NCI-H1930 (cell line): Measurements from ENCODE around the gene SLC50A1.
"Not testable (repeated sequence)": the region's sequence is repeated elsewhere in the genome, so short reads cannot be mapped to it uniquely, and the experiment has no call there.

Experiments used
- DNase-seq, 2 experiments: peaks; one replicate each; lab custom pipeline; 2025; lab: John Stamatoyannopoulos, UW

SLC50A1 gene

DNA sequence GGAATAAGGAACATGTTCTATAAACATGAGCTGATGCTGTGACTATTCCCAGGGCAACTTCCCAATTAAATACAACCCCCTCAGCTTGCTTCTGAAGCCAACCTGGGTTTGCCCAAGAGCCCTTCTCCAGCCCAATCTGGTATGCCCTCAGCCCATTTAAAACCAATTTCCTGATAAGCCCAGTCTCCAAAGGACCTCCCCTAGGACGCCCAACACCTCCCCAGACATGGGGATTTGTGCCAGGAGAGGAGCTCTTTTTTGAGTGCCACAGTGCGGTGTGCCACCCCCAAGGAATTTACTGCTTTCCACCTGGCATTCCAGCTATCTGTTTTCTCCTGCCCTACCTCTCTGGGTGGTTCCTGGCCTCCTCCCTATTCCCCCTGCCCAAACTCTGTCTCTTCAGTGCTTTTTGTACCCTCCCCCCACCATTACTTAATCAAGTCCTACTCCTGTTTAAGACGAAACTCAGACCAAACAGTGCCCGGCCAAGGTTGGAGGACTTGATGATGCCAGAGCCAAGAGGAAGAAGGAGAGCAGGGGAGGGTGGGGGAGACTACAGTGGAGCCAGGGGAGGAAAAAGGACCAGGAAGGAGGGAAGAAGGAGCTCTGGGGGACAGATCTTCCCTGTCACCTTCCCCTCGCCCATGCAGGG lies 19.4 kb upstream of the SLC50A1 start:
- no peak for DNase-seq

DNA sequence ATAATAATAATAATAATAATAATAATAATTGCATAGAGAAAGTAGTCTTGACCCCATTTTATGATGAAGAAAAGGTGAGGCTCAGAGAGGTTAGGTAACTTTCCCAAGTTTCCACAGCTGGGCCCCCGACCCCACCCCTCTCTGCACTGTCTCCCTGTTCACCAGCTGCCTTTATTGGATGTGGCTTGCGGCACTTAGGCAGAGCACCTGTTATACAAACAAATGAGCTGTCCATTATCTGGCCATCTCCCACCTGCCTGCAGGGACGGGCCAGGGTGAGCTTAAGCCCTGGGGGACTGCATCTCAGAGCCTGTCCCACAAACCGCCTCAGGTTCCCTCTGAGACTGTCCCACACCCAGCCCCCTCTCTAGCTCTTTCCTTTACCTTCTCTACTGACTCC lies 18.0 kb upstream of the SLC50A1 start:
- no peak for DNase-seq

DNA sequence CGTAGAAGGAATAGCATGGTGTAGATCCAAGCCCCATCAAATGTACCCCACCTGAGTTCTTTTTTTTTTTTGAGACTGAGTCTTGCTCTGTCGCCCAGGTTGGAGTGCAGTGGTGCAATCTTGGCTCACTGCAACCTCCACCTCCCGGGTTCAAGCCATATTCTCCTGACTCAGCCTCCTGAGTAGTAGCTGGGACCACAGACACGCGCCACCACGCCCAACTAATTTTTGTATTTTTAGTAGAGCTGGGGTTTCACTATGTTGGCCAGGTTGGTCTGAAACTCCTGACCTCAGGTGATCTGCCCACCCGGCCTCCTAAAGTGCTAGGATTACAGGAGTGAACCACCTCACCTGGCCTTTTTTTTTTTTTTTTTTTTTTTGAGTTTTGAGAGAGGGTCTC lies 17.6 kb upstream of the SLC50A1 start:
- DNase-seq: not testable (repeated sequence)

DNA sequence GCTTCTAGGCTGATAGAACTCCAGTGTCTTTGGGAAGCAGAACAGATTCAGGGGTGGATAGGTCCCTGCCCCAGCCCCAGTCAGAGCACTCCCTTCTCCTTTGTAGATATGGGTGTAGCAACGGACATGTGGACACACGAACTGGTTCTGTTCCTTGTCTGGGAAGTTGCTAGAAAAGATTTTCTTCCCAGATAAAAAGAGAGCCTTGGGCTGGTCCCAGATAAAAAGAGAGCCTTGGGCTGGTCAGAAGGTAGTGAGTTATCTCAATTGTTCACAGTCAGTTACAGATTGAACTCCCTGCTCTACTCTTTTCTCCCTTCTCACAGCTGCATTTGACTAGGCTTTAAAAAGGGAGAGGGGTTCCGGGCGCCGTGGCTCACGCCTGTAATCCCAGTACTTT lies 15.4 kb upstream of the SLC50A1 start:
- no peak for DNase-seq

DNA sequence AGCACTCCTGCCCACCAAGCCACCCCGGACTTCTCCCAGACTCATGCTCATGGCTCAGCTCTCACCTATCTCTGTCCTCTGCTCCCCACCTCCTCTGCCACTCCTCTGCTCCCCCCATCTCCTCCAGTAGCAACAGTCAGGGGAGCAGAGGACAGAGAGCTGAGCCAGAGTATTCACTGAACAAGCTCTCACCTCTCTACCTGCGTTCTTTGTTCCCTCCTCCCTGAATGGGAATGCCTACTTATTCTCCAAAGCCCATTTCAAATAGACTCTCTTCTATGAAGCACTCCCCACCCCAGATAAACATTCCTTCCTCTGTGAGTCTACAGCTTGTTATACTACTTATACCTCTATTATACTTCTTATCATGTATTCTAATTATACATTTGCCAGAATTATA lies 14.4 kb upstream of the SLC50A1 start:
- DNase-seq: no peak

GRCh38 chr1:155122308-155122707 lies 13.3 kb upstream of the SLC50A1 start:
- DNase-seq: no peak

DNA sequence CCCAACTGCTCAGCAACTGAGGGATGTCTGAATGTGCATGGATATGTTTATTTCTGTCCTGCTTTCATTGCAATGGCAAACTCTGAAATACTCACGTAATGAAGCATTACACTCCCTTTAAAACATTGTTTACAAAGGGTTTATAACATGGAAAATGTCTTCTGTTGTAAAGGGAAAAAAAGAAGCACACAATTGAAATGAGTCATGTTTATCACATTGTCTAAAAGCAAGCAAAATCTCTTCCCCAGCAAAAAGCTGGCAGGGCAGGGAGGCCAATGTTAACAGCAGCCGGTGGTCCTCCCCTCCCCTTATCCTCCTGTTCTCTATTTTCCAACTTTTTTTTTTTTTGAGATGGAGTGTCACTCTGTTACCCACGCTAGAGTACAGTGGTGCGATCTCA lies 11.9 kb upstream of the SLC50A1 start:
- no peak for DNase-seq

DNA sequence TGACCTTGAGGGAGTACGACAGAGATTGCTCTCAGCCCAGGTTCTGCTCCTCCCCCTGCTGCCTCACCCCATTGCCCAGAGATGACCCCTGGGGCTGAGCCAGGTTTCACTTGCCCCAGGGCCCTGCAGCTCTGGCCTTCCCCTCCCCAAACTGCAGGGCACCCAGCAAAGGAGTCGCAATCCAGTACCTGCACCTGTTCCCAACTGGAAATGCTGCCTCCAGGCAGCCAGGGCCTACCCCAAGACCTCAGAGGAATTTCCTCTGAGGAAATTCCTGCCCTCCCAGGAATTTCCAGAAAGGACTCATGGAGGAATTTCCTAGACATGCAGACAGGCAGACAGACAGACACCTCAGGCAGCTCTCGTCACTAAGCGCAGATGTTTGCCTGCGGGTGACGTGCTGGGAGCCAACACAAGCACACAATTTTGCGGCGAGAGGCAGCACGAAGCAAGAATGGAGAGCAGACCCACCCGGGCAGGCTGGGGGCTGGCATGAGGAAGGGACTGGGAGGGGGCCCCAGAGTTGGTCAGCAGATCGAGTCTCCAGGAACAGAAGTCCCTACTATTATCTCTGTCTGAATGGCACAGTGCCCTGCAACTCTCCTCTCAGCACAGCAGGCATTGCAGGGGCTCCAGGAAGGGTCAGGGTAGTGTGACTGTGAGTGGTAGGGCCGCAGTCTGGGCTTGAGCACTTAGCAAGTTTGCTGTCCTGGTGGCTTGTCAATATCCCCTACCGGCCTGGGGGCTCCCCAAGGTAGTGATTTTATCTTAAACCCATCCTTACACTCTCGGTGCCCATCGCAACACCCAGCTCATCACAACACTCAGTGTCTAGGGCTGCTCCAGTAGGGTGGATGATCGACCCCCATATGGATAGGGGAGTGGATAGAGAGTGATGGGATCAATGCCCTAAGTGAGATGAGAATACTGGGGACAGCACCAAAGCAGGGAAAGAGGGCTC lies 10.9 kb upstream of the SLC50A1 start:
- DNase-seq: no peak

DNA sequence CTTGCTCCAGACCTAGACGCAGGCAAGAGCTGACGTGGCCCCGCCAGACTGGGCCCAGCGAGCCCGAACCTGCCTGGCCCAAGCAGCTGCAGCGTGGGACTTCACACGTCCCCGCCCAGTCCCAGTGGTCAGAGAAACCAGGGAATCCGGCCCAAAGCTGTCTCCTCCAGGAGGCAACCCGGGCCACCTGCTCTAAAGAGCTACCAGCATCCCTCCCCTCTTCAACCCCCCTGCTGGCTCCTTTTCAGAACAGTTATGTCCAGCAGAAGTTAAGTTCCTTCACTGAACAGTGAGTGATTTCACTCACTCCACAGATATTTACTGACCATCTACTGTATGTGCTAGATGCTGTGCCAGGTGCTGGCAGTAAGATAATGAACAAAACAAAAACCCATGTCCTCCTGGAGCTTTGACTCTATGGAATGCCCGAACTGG lies 10.1 kb upstream of the SLC50A1 start:
- DNase-seq: no peak

- no peak for DNase-seq
These were observed 9.6 kb upstream of the SLC50A1 start for GRCh38 chr1:155125946-155126555.

GRCh38 chr1:155126556-155127104 lies 9.0 kb upstream of the SLC50A1 start:
- DNase-seq: no peak

GRCh38 chr1:155127105-155127966 lies 8.3 kb upstream of the SLC50A1 start, which contains the start of gene EFNA1:
EFNA1 (plus strand) TSS chr1:155127876; CDS start chr1:155127978, 102 bp downstream.
- no peak for DNase-seq

DNA sequence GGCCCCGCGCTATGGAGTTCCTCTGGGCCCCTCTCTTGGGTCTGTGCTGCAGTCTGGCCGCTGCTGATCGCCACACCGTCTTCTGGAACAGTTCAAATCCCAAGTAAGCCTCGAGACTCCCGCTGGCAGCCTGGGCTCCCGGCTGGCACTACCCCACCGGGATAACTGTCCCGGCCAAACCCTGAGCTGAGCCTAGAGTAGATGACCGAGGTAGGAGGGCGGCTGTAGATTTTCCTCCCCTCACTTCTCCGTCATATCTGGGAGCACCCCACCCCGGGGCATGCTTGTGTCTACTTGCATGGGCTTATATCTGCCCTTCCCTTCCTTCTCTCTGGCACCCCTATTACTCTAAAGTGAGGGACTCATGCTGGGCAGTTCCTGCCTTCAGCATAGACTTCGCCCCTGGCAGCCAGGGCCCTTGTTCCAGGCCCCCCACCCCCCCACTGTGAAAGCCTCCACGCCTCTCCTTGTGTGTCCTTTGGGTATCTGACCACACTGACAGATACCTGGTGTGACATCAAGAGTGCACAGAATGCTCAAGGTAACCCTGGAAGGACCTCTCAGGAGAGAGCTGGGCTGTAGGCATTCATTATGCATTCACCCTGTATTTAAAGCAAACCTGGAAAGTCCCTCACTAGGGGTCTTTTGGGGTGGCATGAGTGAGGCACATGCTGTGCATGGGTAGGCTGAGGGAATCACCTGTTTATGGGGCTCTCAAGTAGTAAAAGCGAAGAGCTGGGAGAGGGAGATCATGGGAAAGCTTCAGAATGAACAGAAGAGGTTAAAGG lies 7.5 kb upstream of the SLC50A1 start:
- no peak for DNase-seq

DNA sequence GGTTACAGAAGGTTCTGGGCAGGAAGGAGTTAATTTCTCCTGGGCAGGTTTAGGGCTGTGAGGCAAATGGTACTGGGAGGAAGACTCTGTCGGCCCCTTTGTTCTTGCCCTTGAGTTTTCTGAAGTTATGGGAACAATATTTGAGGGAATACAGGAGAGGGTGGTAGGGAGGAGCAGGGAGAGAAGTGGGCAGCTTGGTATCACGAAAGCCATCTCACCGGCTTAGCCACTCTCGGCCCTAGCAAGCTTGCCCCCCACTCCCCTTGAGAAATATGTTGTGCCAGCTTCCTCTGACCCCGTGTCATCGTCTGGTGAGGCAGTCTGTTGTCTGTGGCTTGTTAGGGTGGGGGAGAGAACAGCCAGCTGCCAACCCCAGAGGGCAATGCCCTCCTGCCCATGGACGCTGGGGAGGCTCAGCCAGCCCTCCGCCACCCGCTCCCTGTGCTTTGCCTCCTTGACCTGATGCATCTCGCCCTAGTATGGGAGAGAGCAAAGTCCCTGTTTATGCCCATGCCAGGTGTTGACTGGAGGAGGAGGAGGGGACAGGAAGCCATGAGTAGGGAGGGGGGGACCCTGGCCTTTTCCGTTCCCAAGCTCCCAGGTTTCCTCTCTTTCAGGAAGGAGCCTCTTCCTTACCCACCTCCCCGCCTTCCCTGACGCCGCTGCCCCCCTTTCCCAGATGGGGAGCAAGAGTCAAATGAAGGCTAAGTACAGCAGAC lies 6.7 kb upstream of the SLC50A1 start:
- no peak for DNase-seq

- DNase-seq: no peak
These were observed 5.2 kb upstream of the SLC50A1 start for GRCh38 chr1:155130272-155131006.

GRCh38 chr1:155131285-155131684 lies 4.4 kb upstream of the SLC50A1 start:
- DNase-seq: no peak

GRCh38 chr1:155131856-155132255 lies 3.8 kb upstream of the SLC50A1 start:
- DNase-seq: no peak

DNA sequence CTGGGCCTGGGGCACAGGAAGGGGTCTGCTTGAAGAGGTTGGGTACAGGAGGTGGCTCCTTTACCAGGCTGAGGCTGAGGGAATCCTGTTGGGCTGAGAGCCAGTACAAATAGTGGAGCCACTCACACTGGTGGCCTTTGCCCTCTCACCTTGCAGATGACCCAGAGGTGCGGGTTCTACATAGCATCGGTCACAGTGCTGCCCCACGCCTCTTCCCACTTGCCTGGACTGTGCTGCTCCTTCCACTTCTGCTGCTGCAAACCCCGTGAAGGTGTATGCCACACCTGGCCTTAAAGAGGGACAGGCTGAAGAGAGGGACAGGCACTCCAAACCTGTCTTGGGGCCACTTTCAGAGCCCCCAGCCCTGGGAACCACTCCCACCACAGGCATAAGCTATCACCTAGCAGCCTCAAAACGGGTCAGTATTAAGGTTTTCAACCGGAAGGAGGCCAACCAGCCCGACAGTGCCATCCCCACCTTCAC lies 1.8 kb upstream of the SLC50A1 start:
- no peak for DNase-seq

GRCh38 chr1:155134322-155134721 lies 1.3 kb upstream of the SLC50A1 start:
- DNase-seq: no peak
